Left hindlimb (tissue), 1 donor: Measurements from ENCODE around the gene MAGEB1.

Experiments used
- DNase-seq: peaks from one replicate; pipeline ENCODE4 v3.0.0-alpha.2; 2018

Gene MAGEB1

DNA sequence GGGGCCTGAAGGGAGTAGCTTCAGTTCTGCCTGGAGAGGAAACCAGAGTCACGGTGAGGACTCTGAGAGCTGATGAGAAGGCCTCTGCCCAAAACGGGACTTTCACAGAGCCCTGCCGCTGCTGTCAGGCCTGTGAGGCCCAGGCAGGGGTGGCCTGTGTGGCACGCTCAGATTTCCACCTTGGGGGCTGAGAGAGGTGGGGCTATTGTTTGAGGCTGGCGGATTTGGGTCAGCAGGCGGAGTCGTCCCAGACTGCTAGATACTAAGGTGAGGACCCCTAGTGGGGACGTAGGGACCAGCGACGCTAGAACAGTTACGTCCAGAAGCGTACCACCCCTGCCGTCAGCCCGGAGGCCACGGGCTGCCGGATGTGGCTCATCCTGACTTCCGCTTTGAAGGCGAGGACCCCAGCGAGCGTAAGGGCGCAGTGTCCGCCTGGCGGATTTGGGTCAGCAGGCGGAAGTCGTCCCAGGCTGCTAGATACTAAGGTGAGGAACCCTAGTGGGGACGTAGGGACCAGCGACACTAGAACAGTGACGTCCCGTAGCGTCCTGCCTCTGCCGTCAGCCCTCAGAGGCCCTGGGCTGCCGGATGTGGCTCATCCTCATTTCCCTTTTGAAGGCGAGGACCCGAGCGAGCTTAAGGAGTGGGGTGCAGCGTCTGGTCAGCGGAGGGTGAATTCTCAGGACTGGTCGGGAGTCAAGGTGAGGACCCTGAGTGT is at the start of gene MAGEB1:
Gene MAGEB1 (plus strand): TSS at position 378 of the 721 bp plus-strand sequence. CDS start 3,348 bp downstream, outside the sequence.
- DNase-seq: no peak

GRCh38 chrX:30212172-30212571 is 34.8 kb upstream of the MAGEB1 start:
- no peak for DNase-seq

DNA sequence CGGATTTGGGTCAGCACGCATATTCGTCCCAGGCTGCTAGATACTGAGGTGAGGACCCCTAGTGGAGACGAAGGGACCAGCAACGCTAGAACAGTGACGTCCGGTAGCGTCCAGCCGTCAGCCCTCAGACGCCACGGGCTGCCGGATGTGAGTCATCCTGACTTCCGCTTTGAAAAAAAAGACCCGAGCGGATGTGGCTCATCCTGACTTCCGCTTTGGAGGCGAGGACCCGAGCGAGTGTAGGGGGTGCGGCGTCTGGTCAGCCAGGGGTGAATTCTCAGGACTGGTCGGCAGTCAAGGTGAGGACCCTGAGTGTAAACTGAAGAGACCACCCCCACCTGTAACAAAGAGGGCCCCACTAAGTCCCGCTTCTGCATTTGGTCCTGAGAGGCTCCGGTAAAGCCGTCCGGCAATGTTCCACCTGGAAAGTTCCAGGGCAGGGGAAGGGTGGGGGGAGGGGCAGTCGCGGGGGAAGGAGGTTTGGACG is 31.5 kb upstream of the MAGEB1 start, which contains the start of gene MAGEB2:
Gene MAGEB2 (plus strand): TSS at position 207 of the 487 bp plus-strand sequence. CDS start 3,018 bp downstream, outside the sequence.
- no peak for DNase-seq

DNA sequence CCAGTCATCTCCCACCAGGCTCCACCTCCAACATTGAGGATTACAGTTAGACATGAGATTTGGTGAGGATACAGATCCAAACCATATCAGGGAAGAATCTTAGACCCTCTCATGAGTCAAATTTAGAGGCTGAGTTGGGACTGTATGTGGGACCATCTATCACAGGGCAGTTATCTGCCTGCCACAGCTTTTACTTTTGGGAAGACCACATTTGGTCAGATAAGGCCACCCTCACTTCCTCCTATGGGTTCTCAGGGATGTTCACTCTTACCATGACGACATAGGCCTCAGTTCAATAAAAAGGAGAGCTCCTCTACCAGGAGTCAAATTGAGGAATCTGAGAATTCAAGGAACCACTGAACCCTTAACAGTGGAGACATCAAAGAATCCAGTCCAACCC is 29.5 kb upstream of the MAGEB1 start:
- no peak for DNase-seq

- no peak for DNase-seq
Observed at GRCh38 chrX:30219372-30219771, 27.6 kb upstream of the MAGEB1 start.

DNA sequence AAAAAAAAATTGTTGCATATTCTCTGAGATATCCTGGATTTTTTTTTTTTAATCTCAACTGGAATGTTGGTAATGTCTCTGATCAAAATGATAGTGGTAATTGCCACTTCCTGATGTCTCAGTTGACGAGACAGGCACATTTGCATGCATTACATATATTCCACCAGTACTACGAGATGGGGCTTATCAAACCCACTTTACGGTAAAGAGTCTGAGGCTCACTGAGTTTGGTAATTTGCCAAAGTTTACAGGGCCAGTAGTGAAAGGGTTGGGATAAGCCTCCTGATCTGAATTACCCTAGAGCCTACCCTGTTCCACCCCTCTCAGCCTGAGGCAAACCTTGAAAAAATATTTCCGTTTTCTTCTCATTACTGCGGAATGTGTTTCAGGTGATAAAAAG is 26.3 kb upstream of the MAGEB1 start:
- DNase-seq: no peak

GRCh38 chrX:30224536-30224935 is 22.4 kb upstream of the MAGEB1 start:
- DNase-seq: no peak

GRCh38 chrX:30228526-30228925 is 18.4 kb upstream of the MAGEB1 start:
- DNase-seq: no peak

GRCh38 chrX:30230395-30230794 is 16.6 kb upstream of the MAGEB1 start, which contains the start of gene MAGEB3:
TSS of gene MAGEB3 (plus strand) at chrX:30230657. CDS start at chrX:30235925, 5,268 bp downstream.
- no peak for DNase-seq

DNA sequence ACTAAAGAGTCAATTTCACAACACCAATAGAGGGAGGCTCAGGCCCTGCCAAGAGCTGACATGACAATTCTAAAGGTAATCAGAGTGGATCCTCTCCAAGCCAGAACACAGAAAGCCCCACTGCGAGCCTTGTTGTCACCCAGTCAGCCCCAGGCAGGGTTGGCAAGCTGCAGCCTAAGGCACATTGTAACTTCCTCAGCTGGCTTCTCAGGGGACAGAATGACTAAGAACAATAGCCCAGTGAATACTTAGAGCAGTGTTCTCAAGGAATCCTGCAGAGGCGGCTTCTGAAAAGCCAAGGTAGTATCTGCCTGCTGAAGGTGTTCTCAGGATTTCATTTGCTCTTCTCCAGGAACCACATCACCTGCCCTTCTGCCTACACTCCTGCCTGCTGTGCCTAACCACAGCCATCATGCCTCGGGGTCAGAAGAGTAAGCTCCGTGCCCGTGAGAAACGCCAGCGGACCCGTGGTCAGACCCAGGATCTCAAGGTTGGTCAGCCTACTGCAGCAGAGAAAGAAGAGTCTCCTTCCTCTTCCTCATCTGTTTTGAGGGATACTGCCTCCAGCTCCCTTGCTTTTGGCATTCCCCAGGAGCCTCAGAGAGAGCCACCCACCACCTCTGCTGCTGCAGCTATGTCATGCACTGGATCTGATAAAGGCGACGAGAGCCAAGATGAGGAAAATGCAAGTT is 5.1 kb upstream of the MAGEB1 start, which contains the start of gene MAGEB4:
Gene MAGEB4 (plus strand): TSS at position 277 of the 692 bp plus-strand sequence. CDS start 136 bp downstream, at position 413.
- no peak for DNase-seq

DNA sequence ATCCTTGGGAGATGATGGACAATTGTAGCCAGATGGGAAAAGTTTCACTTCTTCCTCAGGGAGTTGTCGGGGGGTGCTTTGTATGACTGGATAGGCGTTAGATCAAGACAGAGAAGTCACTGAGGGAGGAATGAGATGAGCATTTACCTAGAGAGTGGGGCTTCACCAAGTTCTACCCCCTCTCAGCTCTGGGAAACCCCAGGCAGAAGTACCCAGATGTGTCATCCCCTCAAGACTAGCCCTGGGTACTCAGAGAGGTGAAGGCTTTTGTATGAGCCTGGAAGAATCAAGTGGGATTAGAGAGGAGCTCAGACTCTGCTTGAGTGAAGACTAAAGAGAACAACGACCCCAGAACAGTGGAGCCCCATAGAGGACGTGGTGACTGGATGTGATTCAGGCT is 1.9 kb downstream of the MAGEB1 start:
- no peak for DNase-seq

GRCh38 chrX:30253257-30253656 is 6.3 kb downstream of the MAGEB1 start:
- DNase-seq: no peak

- no peak for DNase-seq
Observed at GRCh38 chrX:30259927-30260326, 13.0 kb downstream of the MAGEB1 start.

- DNase-seq: no peak
Observed at GRCh38 chrX:30261012-30261411, 14.1 kb downstream of the MAGEB1 start.

GRCh38 chrX:30262763-30263162 is 15.8 kb downstream of the MAGEB1 start:
- DNase-seq: no peak

- no peak for DNase-seq
Observed at GRCh38 chrX:30270639-30271038, 23.7 kb downstream of the MAGEB1 start.

GRCh38 chrX:30275498-30275897 is 28.6 kb downstream of the MAGEB1 start:
- no peak for DNase-seq

- no peak for DNase-seq
Observed at GRCh38 chrX:30278365-30278764, 31.4 kb downstream of the MAGEB1 start.

- no peak for DNase-seq
Observed at GRCh38 chrX:30280428-30280827, 33.5 kb downstream of the MAGEB1 start.

GRCh38 chrX:30282527-30282926 is 35.6 kb downstream of the MAGEB1 start:
- DNase-seq: no peak

DNA sequence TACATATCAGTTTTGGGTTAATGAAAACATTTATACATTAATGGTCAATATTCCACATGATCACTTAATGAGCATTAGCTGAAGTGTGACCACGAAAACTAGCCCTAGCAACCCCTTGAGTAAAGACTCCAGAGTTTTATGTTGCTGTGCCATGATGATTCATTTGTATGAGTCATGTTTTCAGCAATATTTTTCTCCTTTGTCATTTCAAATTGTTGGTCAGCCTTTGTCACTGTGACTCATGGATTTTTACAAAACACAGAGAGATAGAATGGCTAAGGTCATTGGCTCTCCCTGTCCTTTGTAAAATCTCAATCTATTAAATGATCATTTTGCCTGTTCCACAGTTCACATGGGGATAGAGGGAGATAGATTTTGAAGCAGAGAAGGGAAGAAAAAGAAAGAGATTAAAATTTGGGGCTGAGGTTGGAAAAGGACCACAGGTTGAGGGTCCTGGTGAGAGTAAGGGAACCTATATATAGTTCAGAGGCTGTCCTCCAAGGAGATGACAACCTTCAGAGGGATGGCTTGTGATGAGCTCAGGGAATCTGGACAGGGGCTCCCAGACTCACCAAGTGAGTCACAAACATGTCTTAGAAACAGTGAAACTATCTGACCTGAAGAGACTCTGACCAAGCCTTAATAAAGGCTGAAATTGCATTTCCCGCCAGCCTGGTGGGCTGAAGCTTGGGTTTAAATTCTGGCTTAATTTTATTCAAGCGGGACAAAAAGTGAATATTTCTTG is 36.7 kb downstream of the MAGEB1 start:
- no peak for DNase-seq

- no peak for DNase-seq
Observed at GRCh38 chrX:30296408-30297254, 49.7 kb downstream of the MAGEB1 start.
